MCF 10A (cell line): ENCODE results near the gene ARPC5L. TPM values are rescaled to one million over a fixed set of nuclear protein-coding genes. Genes with fewer than 3 reads are reported as not detected.
"Not testable (repeated sequence)": the region's sequence is repeated elsewhere in the genome, so short reads cannot be mapped to it uniquely, and the experiment has no call there.

Experiments used
- BruUV-seq: library from RNA; stranded (reverse); fragments of 400-500 nt; replicated peaks from 2 replicates; lab custom pipeline; 2021; lab: Mats Ljungman, UMichigan
- CTCF ChIA-PET: fragments of 300-600 bp; sonication (Branson Sonifier 250); formaldehyde crosslinking; extraction: SDS; loops from one replicate; lab custom pipeline; 2021; ENCODE audit warnings: antibody characterized with exemption, inconsistent platforms; lab: Yijun Ruan, JAX
- POLR2A ChIA-PET: fragments of 300-600, 350-650 bp; sonication (Branson Sonifier 250); formaldehyde crosslinking; extraction: SDS; loops from one replicate; lab custom pipeline; 2020; ENCODE audit warnings: antibody characterized with exemption, inconsistent platforms; lab: Yijun Ruan, JAX
- DNase-seq: peaks from one replicate; pipeline ENCODE4 v3.0.0-alpha.2; 2018; ENCODE audit not compliant: unreplicated experiment
- H3K27ac Mint-ChIP-seq: one replicate; pipeline ENCODE4 v1.8.0; 2022; ENCODE audit warnings: mild to moderate bottlenecking, low read depth, mixed read lengths; ENCODE audit not compliant: unreplicated experiment
- H3K27me3 Mint-ChIP-seq: one replicate; pipeline ENCODE4 v1.8.0; 2022; ENCODE audit warnings: mixed read lengths; ENCODE audit not compliant: insufficient read depth, unreplicated experiment
- H3K36me3 Mint-ChIP-seq: one replicate; pipeline ENCODE4 v1.8.0; 2022; ENCODE audit warnings: mild to moderate bottlenecking, moderate library complexity, mixed read lengths; ENCODE audit not compliant: insufficient read depth, unreplicated experiment
- H3K4me1 Mint-ChIP-seq: one replicate; pipeline ENCODE4 v1.8.0; 2022; ENCODE audit warnings: mixed read lengths; ENCODE audit not compliant: insufficient read depth, unreplicated experiment
- H3K4me3 Mint-ChIP-seq: one replicate; pipeline ENCODE4 v1.8.0; 2022; ENCODE audit warnings: mild to moderate bottlenecking, moderate library complexity, mixed read lengths; ENCODE audit not compliant: unreplicated experiment
- H3K9me3 Mint-ChIP-seq: one replicate; pipeline ENCODE4 v1.8.0; 2022; ENCODE audit warnings: mixed read lengths; ENCODE audit not compliant: unreplicated experiment
- intact Hi-C: fragments of 100-400 bp; cut with micrococcal nuclease; formaldehyde crosslinking; loops from 2 replicates; pipeline ENCODE4 v1.14.1; 2022
- total RNA-seq: library from RNA; stranded (reverse); gene quantifications from 2 replicates; pipeline ENCODE4 v1.2.3, GENCODE V29; 2022
- TF ChIP-seq, protein P1 (sequence below): fragments of 200-600 bp; IDR thresholded peaks from one replicate; pipeline ENCODE4 v1.8.0; 2022; ENCODE audit warnings: antibody characterized with exemption, mild to moderate bottlenecking; ENCODE audit not compliant: unreplicated experiment

ARPC5L gene
- total RNA-seq, 1 experiment from 2014 or later, result 72.5 TPM

- POLR2A ChIA-PET, result interaction anchor here (0.7 kb wide), 1 partner anchor 222 kb away, joined by 3 read pairs; no protein-coding TSS in a partner anchor
These were observed 17.6 kb upstream of the ARPC5L start for GRCh38 chr9:124844291-124844690.

GRCh38 chr9:124846467-124846866 is 15.5 kb upstream of the ARPC5L start:
- H3K9me3 Mint-ChIP-seq, BruUV-seq, H3K4me3 Mint-ChIP-seq, intact Hi-C loops, H3K27me3 Mint-ChIP-seq, DNase-seq, H3K36me3 Mint-ChIP-seq, H3K4me1 Mint-ChIP-seq, H3K27ac Mint-ChIP-seq: not testable (repeated sequence)
- ChIA-PET CTCF (interaction anchor here (0.6 to 29.4 kb wide), 7 partner anchors 10 to 416 kb away, joined by 3 to 927 read pairs (median 4); partner anchors contain the start of genes NR6A1 and OLFML2A), POLR2A (interaction anchor here (0.7 to 1.1 kb wide), 3 partner anchors 71 to 95 kb away, joined by 3 to 4 read pairs (median 3); no protein-coding TSS in a partner anchor)

More at GRCh38 chr9:124844291-124844690, 17.6 kb upstream of the ARPC5L start:
- no peak for DNase-seq
- no TSS peak for BruUV-seq
- H3K9me3 Mint-ChIP-seq, result no peaks in the 10 kb centered on the region
- H3K27me3 Mint-ChIP-seq, result no peaks in the 10 kb centered on the region
- no peak overlapping the region for H3K4me3 Mint-ChIP-seq
- TF ChIP-seq, protein P1, sequence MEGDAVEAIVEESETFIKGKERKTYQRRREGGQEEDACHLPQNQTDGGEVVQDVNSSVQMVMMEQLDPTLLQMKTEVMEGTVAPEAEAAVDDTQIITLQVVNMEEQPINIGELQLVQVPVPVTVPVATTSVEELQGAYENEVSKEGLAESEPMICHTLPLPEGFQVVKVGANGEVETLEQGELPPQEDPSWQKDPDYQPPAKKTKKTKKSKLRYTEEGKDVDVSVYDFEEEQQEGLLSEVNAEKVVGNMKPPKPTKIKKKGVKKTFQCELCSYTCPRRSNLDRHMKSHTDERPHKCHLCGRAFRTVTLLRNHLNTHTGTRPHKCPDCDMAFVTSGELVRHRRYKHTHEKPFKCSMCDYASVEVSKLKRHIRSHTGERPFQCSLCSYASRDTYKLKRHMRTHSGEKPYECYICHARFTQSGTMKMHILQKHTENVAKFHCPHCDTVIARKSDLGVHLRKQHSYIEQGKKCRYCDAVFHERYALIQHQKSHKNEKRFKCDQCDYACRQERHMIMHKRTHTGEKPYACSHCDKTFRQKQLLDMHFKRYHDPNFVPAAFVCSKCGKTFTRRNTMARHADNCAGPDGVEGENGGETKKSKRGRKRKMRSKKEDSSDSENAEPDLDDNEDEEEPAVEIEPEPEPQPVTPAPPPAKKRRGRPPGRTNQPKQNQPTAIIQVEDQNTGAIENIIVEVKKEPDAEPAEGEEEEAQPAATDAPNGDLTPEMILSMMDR, result no peak
- H3K4me1 Mint-ChIP-seq, result no peaks in the 10 kb centered on the region
- intact Hi-C loops, result no loop called here
- no peaks in the 10 kb centered on the region for H3K36me3 Mint-ChIP-seq
- no peak overlapping the region for H3K27ac Mint-ChIP-seq
- CTCF ChIA-PET, result interaction anchor here (0.6 to 29.4 kb wide), 3 partner anchors 9 to 70 kb away, joined by 3 to 927 read pairs (median 159); partner anchors contain the start of genes NR6A1, OLFML2A and WDR38

DNA sequence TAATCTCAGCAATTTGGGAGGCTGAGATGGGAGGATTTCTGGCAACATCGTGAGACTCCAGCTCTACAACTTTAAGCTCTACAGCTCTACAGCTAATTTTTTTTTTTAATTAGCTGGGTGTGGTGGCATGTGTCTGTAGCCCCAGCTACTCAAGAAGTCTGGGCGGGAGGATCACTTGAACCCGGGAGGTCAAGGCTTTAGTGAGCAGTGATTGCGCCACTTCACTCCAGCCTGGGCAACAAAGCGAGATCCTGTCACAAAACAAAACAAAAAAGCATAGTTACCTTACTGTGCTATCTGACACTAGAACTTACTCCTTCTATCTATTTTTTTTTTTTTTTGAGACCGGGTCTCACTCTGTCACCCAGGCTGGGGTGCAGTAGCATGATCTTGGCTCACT is 15.0 kb upstream of the ARPC5L start:
- no peak for DNase-seq
- no TSS peak for BruUV-seq
- no peaks in the 10 kb centered on the region for H3K4me1 Mint-ChIP-seq
- CTCF ChIA-PET, result interaction anchor here (0.5 to 29.4 kb wide), 7 partner anchors 9 to 417 kb away, joined by 3 to 927 read pairs (median 4); partner anchors contain the start of genes NR6A1 and OLFML2A
- no peaks in the 10 kb centered on the region for H3K27me3 Mint-ChIP-seq
- no peaks in the 10 kb centered on the region for H3K9me3 Mint-ChIP-seq
- TF ChIP-seq, protein P1, result no peak
- intact Hi-C loops, result no loop called here
- H3K27ac Mint-ChIP-seq, result no peak overlapping the region
- H3K4me3 Mint-ChIP-seq, result no peak overlapping the region
- POLR2A ChIA-PET, result interaction anchor here (0.9 to 1.7 kb wide), 3 partner anchors 71 to 75 kb away, joined by 3 to 6 read pairs (median 3); partner anchors contain the start of gene NR6A1
- H3K36me3 Mint-ChIP-seq, result no peaks in the 10 kb centered on the region

DNA sequence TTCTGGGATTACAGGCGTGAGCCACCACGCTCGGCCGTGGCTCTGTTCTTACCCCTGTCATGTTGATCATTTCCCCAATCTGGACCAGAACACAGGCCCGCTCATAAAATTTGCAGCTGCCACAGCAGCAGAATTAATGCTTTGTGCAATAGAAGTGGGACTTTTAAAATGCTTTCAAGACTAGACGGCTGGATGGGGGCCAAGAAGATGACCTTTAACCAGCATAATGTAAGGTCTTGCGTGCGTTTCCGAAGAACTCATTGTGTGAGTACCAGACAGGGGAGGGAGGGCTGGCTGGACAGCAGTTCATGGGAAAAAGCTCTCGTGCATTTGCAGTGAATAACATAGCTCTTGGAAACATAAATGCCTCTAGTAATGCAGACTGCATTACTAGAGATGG is 12.1 kb upstream of the ARPC5L start:
- Mint-ChIP-seq H3K36me3 (no peaks in the 10 kb centered on the region), H3K4me1 (peaks cover 6% of the 10 kb centered on the region), H3K9me3 (no peaks in the 10 kb centered on the region), H3K4me3 (no peak overlapping the region), H3K27ac (no peak overlapping the region), H3K27me3 (no peaks in the 10 kb centered on the region)
- intact Hi-C loops, result loop anchor here (5.0 kb wide), 1 partner anchor 38 kb away; no protein-coding TSS in a partner anchor
- POLR2A ChIA-PET, result interaction anchor here (1.1 to 15.3 kb wide), 4 partner anchors 12 to 76 kb away, joined by 3 to 299 read pairs (median 5); partner anchors contain the start of genes NR6A1, OLFML2A and RPL35
- CTCF ChIA-PET, result interaction anchor here (0.6 to 29.4 kb wide), 5 partner anchors 13 to 75 kb away, joined by 3 to 927 read pairs (median 64); partner anchors contain the start of genes NR6A1 and OLFML2A
- TF ChIP-seq, protein P1, result no peak
- DNase-seq, result no peak
- no TSS peak for BruUV-seq
